Heart left ventricle (tissue), 13 donors: ENCODE measurements around the gene GTF3A.

Experiments used
- CTCF ChIP-seq, 12 donors: fragments of 200-600 bp; sonication (generic) in 4 of 12; IDR thresholded peaks; one replicate each; pipeline versions ENCODE4 v1.5.0 to v1.8.0; 2018 to 2022; ENCODE audit warnings: antibody characterized with exemption in 12 of 12, mild to moderate bottlenecking in 5 of 12
- POLR2A ChIP-seq, 2 donors: fragments of 450-650 bp; IDR thresholded peaks; one replicate each; pipeline ENCODE4 v1.6.1; 2017; ENCODE audit warnings: antibody characterized with exemption in 2 of 2, mild to moderate bottlenecking in 2 of 2, moderate library complexity in 2 of 2
- donor health status: ischemic (EF 13 %, LVEDD 7.1; RV severe dilation, severe dysfunction).
- donor health status: DM: no; HTN: yes; CAD: no.
- donor health status: DM: no; HTN: no; CAD: no.
- donor health status: ischemic (EF 25% LVEDD 6.9; RV normal size, moderate dysfunction).
- donor health status: ischemic (EF 25% LVEDD 5.7; RV mildly dilated, moderate dysfunction).
- donor health status: ischemic (EF 35%, LVEDD 5.7; RV mildly dilated, moderate dysfunction).
- donor health status: nonischemic (EF 11% LVEDD 7.7; RV severe dilation, severe dysfunction).
- donor health status: DM: yes; HTN: yes; CAD: no.
- donor health status: PGD.
- donor health status: ischemic (EF 29% LVEDD 5.4; RV normal size, mild dysfunction).
- donor health status: nonischemic (EF 23%, LVEDD 6.1; RV moderate dilation, normal function).

GRCh38 chr13:27482983-27483382 is 58.6 kb downstream of the GTF3A start:
- TF ChIP-seq CTCF (IDR thresholded peaks at IDR 0.05) (no peak), POLR2A (IDR thresholded peaks at IDR 0.05) (no peak)
